GM06990 (cell line): Measurements from ENCODE around the gene ABHD12.

Source experiments
- DNase-seq: peaks from one replicate; pipeline ENCODE4 v3.0.0-alpha.2; 2011; ENCODE audit not compliant: insufficient read length; ENCODE audit errors: extremely low read depth
- H3K27me3 ChIP-seq: replicated peaks from 2 replicates; pipeline ENCODE4 v1.6.0; 2011; ENCODE audit warnings: low read length; ENCODE audit not compliant: control insufficient read depth, insufficient read depth
- H3K36me3 ChIP-seq: 2 replicates; pipeline ENCODE4 v1.5.1; 2011; ENCODE audit warnings: low read length; ENCODE audit not compliant: control insufficient read depth, insufficient read depth
- H3K4me3 ChIP-seq: replicated peaks from 2 replicates; pipeline ENCODE4 v1.5.1; 2011; ENCODE audit warnings: low read depth, mild to moderate bottlenecking, control low read depth, low read length
- TF ChIP-seq, protein P1 (sequence below): IDR thresholded peaks from 2 replicates; pipeline ENCODE4 v1.5.1; 2011; ENCODE audit warnings: low read length, control low read depth, mild to moderate bottlenecking, inconsistent platforms; ENCODE audit not compliant: insufficient read depth, poor library complexity, severe bottlenecking

ABHD12 gene

GRCh38 chr20:25259358-25259757 is 131.3 kb downstream of the ABHD12 start:
- H3K36me3 ChIP-seq: peaks cover 6% of the 10 kb centered on the region
- no peak for DNase-seq
- no peaks in the 10 kb centered on the region for H3K27me3 ChIP-seq
- H3K4me3 ChIP-seq: no peak overlapping the region
- TF ChIP-seq, protein P1, sequence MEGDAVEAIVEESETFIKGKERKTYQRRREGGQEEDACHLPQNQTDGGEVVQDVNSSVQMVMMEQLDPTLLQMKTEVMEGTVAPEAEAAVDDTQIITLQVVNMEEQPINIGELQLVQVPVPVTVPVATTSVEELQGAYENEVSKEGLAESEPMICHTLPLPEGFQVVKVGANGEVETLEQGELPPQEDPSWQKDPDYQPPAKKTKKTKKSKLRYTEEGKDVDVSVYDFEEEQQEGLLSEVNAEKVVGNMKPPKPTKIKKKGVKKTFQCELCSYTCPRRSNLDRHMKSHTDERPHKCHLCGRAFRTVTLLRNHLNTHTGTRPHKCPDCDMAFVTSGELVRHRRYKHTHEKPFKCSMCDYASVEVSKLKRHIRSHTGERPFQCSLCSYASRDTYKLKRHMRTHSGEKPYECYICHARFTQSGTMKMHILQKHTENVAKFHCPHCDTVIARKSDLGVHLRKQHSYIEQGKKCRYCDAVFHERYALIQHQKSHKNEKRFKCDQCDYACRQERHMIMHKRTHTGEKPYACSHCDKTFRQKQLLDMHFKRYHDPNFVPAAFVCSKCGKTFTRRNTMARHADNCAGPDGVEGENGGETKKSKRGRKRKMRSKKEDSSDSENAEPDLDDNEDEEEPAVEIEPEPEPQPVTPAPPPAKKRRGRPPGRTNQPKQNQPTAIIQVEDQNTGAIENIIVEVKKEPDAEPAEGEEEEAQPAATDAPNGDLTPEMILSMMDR: no peak

GRCh38 chr20:25258828-25259227 is 131.8 kb downstream of the ABHD12 start:
- Histone ChIP-seq H3K27me3 (no peaks in the 10 kb centered on the region), H3K36me3 (peaks cover 6% of the 10 kb centered on the region), H3K4me3 (no peak overlapping the region)
- TF ChIP-seq, protein P1: no peak
- DNase-seq: no peak

DNA sequence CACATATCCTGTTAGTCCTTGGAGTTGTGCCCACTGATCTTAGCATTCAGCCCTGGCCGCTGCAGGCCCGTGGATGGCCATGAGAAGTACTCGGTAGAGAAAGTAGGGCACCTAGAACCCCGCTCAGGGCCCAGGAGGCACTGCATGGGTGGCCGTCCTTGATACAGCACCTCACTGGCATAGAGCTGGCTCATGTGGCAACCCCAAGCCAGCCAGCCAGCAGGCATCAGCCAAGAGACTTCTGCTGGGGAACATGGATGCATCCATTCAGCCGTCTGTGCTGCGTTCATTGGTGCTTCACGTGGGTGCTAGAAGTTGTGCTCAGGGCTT is 132.2 kb downstream of the ABHD12 start:
- H3K36me3 ChIP-seq: peaks cover 6% of the 10 kb centered on the region
- no peak for DNase-seq

DNA sequence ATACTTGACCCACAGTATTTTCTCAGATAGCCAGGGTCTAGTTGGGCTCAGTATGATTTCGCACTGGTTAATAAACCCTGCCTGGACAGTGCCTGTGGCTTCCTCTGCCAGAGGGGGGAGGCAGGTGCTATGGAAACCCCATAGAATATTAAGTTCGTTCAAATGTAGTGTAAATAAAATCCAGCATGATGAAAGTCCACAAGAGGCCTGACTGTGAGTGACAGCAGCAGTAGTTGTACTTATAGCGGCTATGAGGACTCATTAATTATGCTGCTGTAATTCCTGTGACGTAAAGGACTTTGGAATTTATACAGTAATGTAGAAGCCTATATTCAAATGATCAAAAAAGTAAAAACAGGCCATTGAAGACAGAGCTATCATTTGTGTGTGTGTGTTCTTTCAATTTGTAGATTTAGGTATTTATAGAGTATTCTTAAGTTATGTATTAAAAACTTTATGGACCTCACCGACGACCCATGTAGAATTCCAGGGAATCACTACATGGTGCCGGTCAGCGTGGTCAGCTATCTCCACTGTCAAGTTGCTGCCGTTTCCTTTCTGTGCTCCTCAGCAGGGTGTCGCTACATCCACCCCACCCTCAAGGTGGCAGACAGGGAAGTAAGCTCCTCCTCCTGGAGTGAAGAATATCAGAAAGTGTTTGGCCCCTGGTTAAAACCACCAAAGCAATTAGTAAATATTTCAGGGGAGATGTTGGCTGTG is 132.7 kb downstream of the ABHD12 start:
- Histone ChIP-seq H3K4me3 (no peak overlapping the region), H3K36me3 (peaks cover 6% of the 10 kb centered on the region), H3K27me3 (no peaks in the 10 kb centered on the region)
- TF ChIP-seq, protein P1: no peak
- DNase-seq: no peak

More for the DNA sequence above, 132.2 kb downstream of the ABHD12 start:
- TF ChIP-seq, protein P1: no peak
- Histone ChIP-seq H3K27me3 (no peaks in the 10 kb centered on the region), H3K4me3 (no peak overlapping the region)

GRCh38 chr20:25257130-25257529 is 133.5 kb downstream of the ABHD12 start:
- TF ChIP-seq, protein P1: no peak
- Histone ChIP-seq H3K4me3 (no peak overlapping the region), H3K36me3 (peaks cover 8% of the 10 kb centered on the region), H3K27me3 (no peaks in the 10 kb centered on the region)
- DNase-seq: no peak
